PC-3 (cell line): ENCODE measurements around the gene ZNF862. TPM values are rescaled to one million over a fixed set of nuclear protein-coding genes. Genes with fewer than 3 reads are reported as not detected.

Source experiments
- ATAC-seq: fragments of 200-7000 bp; cut with Tn5 transposase; 2 replicates; pipeline ENCODE4 v1.9.1; 2020; ENCODE audit warnings: mild to moderate bottlenecking, moderate library complexity
- BruUV-seq: library from RNA; stranded (reverse); fragments of 400-500 nt; replicated peaks from 2 replicates; lab custom pipeline; 2021; lab: Mats Ljungman, UMichigan
- CTCF ChIA-PET: fragments of 300-600 bp; sonication (Branson Sonifier 250); formaldehyde crosslinking; loops from one replicate; lab custom pipeline; 2022; ENCODE audit warnings: antibody characterized with exemption; lab: Charles Lee
- POLR2A ChIA-PET: fragments of 300-600 bp; sonication (Branson Sonifier 250); formaldehyde crosslinking; loops from one replicate; lab custom pipeline; 2022; ENCODE audit warnings: antibody characterized with exemption; ENCODE audit not compliant: unreplicated experiment; lab: Charles Lee
- DNase-seq: peaks from one replicate; pipeline ENCODE4 v3.0.0-alpha.2; 2015
- H2AFZ ChIP-seq: fragments of 300-600 bp; sonication (generic); 2 replicates; pipeline ENCODE4 v1.6.0; 2016; ENCODE audit warnings: antibody characterized with exemption, low read length
- H3F3A ChIP-seq: fragments of 300-600 bp; sonication (generic); one replicate; pipeline ENCODE4 v1.6.0; 2017; ENCODE audit warnings: antibody characterized with exemption, low read length, control low read depth, mild to moderate bottlenecking; ENCODE audit not compliant: unreplicated experiment
- H3K27ac ChIP-seq: fragments of 300-600 bp; sonication (generic); 2 replicates; pipeline ENCODE4 v1.5.1; 2016; ENCODE audit warnings: mild to moderate bottlenecking, low read length
- H3K27me3 ChIP-seq: fragments of 300-600 bp; sonication (generic); 2 replicates; pipeline ENCODE4 v1.6.1; 2016; ENCODE audit warnings: low read length, mixed read lengths
- H3K36me3 ChIP-seq: fragments of 300-600 bp; sonication (generic); 2 replicates; pipeline ENCODE4 v1.6.1; 2016; ENCODE audit warnings: low read depth, mixed run types, low read length, mixed read lengths
- H3K4me1 ChIP-seq: fragments of 300-600 bp; sonication (generic); 2 replicates; pipeline ENCODE4 v1.5.1; 2016; ENCODE audit warnings: low read length; ENCODE audit not compliant: insufficient read depth
- H3K4me2 ChIP-seq: fragments of 300-600 bp; sonication (generic); 2 replicates; pipeline ENCODE4 v1.6.0; 2016; ENCODE audit warnings: low read length
- H3K4me3 ChIP-seq: fragments of 300-600 bp; sonication (generic); 2 replicates; pipeline ENCODE4 v1.5.1; 2016; ENCODE audit warnings: mild to moderate bottlenecking, low read length, mixed read lengths
- H3K79me2 ChIP-seq: fragments of 300-600 bp; sonication (generic); 2 replicates; pipeline ENCODE4 v1.6.1; 2017; ENCODE audit warnings: low read length, mixed read lengths
- H3K9ac ChIP-seq: fragments of 300-600 bp; sonication (generic); 2 replicates; pipeline ENCODE4 v1.6.0; 2016; ENCODE audit warnings: mild to moderate bottlenecking, low read length
- H3K9me2 ChIP-seq: fragments of 300-600 bp; sonication (generic); replicated peaks from 2 replicates; pipeline ENCODE4 v1.6.1; 2016; ENCODE audit warnings: mixed run types, low read length, mixed read lengths
- H3K9me3 ChIP-seq: fragments of 300-600 bp; sonication (generic); 2 replicates; pipeline ENCODE4 v1.6.1; 2016; ENCODE audit warnings: low read length, mixed read lengths
- H4K20me1 ChIP-seq: fragments of 300-600 bp; sonication (generic); 2 replicates; pipeline ENCODE4 v1.6.1; 2016; ENCODE audit warnings: low read length, mixed read lengths
- EZH2 ChIP-seq: fragments of 300-600 bp; sonication (generic); IDR thresholded peaks from one replicate; pipeline ENCODE4 v1.6.1; 2017; ENCODE audit warnings: antibody characterized with exemption, mild to moderate bottlenecking, low read length; ENCODE audit not compliant: unreplicated experiment
- EZH2phosphoT487 ChIP-seq: fragments of 300-600 bp; sonication (generic); IDR thresholded peaks from 2 replicates; pipeline ENCODE4 v1.6.1; 2018; ENCODE audit warnings: mild to moderate bottlenecking, antibody characterized with exemption, low read length, borderline replicate concordance
- intact Hi-C: fragments of 100-400 bp; cut with micrococcal nuclease; formaldehyde crosslinking; loops from 2 replicates; pipeline ENCODE4 v1.9.0; 2023
- total RNA-seq: library from RNA; depleted of rRNA; stranded (reverse); fragments of >200 nt; gene quantifications from 2 replicates; pipeline ENCODE4 v1.2.3, GENCODE V29; 2014
- TF ChIP-seq, protein P1 (sequence below): fragments of 300-600 bp; sonication (generic); conservative IDR thresholded peaks from 2 replicates; pipeline ENCODE4 v1.5.1; 2017; ENCODE audit warnings: antibody characterized with exemption, low read depth, mild to moderate bottlenecking, low read length

The ZNF862 gene
- total RNA-seq, 1 experiment from 2014 or later, result 3.0 TPM

DNA sequence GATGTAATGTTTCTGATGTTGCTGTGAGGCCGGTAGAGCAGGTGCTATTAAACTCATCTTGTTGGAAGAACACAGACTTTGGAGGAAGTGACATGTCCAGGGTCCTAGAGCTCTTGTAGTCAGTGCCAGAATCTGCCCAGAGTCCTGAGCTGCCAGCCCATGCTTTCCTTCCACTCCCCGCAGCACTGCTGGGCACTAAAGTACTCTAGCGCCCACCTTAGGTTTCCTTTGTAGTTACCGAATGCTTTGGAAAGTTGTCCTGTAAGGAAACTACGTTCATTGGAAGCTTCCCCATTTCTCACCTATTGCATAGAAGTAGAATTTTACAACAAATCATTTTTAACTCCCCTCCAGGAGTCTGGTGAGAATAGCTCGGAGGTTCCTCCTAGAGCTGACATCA is 11.0 kb downstream of the ZNF862 start:
- Histone ChIP-seq H3K79me2 (no peaks in the 10 kb centered on the region), H3K9ac (no peak overlapping the region), H2AFZ (no peak overlapping the region), H3K9me3 (no peaks in the 10 kb centered on the region), H3K9me2 (no peaks in the 10 kb centered on the region), H3K36me3 (no peaks in the 10 kb centered on the region), H3K27ac (no peak overlapping the region), H3K4me1 (no peaks in the 10 kb centered on the region), H3K27me3 (no peaks in the 10 kb centered on the region), H3K4me3 (no peak overlapping the region), H4K20me1 (no peaks in the 10 kb centered on the region), H3F3A (no peaks in the 10 kb centered on the region), H3K4me2 (no peak overlapping the region)
- ATAC-seq, result no peak
- CTCF ChIA-PET, result no interaction called here
- intact Hi-C loops, result no loop called here
- no peak for DNase-seq
- no TSS peak for BruUV-seq
- no peak for TF ChIP-seq EZH2phosphoT487
- TF ChIP-seq, protein P1, sequence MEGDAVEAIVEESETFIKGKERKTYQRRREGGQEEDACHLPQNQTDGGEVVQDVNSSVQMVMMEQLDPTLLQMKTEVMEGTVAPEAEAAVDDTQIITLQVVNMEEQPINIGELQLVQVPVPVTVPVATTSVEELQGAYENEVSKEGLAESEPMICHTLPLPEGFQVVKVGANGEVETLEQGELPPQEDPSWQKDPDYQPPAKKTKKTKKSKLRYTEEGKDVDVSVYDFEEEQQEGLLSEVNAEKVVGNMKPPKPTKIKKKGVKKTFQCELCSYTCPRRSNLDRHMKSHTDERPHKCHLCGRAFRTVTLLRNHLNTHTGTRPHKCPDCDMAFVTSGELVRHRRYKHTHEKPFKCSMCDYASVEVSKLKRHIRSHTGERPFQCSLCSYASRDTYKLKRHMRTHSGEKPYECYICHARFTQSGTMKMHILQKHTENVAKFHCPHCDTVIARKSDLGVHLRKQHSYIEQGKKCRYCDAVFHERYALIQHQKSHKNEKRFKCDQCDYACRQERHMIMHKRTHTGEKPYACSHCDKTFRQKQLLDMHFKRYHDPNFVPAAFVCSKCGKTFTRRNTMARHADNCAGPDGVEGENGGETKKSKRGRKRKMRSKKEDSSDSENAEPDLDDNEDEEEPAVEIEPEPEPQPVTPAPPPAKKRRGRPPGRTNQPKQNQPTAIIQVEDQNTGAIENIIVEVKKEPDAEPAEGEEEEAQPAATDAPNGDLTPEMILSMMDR, result 0 out of 2 replicates have a peak, but pooled peaks have one; percentile 20
- POLR2A ChIA-PET, result no interaction called here

DNA sequence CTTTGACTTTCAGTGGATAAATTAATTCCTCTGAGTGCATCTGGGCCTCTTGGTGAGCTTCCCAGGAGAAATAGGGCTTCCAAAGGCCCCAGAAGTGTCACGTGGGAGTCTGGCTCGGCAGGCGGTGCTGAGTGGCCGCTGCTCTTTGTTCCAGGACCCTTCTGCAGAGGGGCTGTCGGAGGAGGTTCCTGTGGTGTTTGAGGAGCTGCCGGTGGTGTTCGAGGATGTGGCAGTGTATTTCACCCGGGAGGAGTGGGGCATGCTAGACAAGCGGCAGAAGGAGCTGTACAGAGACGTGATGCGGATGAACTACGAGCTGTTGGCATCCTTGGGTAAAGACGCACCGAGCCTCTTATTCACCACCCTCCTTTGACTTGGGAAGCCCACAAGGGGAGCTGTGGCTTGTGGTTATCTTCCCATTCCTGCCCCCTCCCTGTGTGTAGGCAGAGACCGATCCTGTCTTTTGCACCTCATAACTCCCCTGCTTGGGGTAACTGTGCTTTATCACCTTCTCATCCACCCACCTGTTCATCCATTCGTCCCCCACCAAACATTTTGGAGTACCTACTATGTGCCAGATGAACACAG is 11.9 kb downstream of the ZNF862 start:
- H4K20me1 ChIP-seq, result no peaks in the 10 kb centered on the region
- BruUV-seq, result no TSS peak
- H3K9me3 ChIP-seq, result no peaks in the 10 kb centered on the region
- intact Hi-C loops, result no loop called here
- DNase-seq (no peak), ATAC-seq (no peak)
- ChIA-PET CTCF (no interaction called here), POLR2A (no interaction called here)
- no peaks in the 10 kb centered on the region for H3K9me2 ChIP-seq
- no peak overlapping the region for H3K9ac ChIP-seq
- H3K4me2 ChIP-seq, result no peak overlapping the region
- H3K4me3 ChIP-seq, result no peak overlapping the region
- no peaks in the 10 kb centered on the region for H3K27me3 ChIP-seq
- no peak overlapping the region for H2AFZ ChIP-seq
- no peaks in the 10 kb centered on the region for H3K36me3 ChIP-seq
- H3K79me2 ChIP-seq, result no peaks in the 10 kb centered on the region
- TF ChIP-seq, protein P1, result no peak
- no peak for TF ChIP-seq EZH2
- TF ChIP-seq EZH2phosphoT487, result no peak
- no peaks in the 10 kb centered on the region for H3F3A ChIP-seq
- no peak overlapping the region for H3K27ac ChIP-seq
- peaks cover 6% of the 10 kb centered on the region; the same call in 1 of the 2 replicates for H3K4me1 ChIP-seq

DNA sequence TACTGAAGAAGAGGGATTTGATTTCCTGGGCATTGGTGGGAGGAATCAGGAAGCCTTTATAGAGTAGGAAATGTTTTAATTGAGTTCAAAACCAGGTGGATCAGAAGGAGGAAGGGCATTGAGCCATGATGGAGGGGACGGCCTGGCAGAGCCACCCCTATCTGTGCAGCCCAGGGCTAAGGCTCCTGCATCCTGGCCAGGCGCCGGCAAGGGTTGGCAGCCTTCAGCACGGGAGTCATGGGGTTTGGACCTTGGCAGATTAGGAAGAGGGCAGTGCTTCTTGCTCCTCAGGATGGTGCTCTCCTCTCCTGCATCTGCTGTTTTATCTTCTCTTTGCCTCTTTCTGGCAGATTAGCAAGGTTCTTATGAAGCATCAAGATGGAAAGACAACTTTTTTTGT is 12.5 kb downstream of the ZNF862 start:
- intact Hi-C loops, result no loop called here

More for the DNA sequence above, 12.5 kb downstream of the ZNF862 start:
- H3K4me2 ChIP-seq, result no peak overlapping the region
- H3K27me3 ChIP-seq, result no peaks in the 10 kb centered on the region
- no peaks in the 10 kb centered on the region for H3K36me3 ChIP-seq
- no TSS peak for BruUV-seq
- H3K9me2 ChIP-seq, result no peaks in the 10 kb centered on the region
- ChIA-PET POLR2A (no interaction called here), CTCF (no interaction called here)
- H3K79me2 ChIP-seq, result no peaks in the 10 kb centered on the region
- H2AFZ ChIP-seq, result no peak overlapping the region
- H3K27ac ChIP-seq, result no peak overlapping the region
- H3K4me3 ChIP-seq, result no peak overlapping the region
- TF ChIP-seq EZH2 (no peak), EZH2phosphoT487 (no peak)
- TF ChIP-seq, protein P1, result no peak
- no peak overlapping the region for H3K9ac ChIP-seq
- peaks cover 12% of the 10 kb centered on the region; the same call in 1 of the 2 replicates for H3K4me1 ChIP-seq
- no peak for DNase-seq
- H3K9me3 ChIP-seq, result no peaks in the 10 kb centered on the region
- no peaks in the 10 kb centered on the region for H3F3A ChIP-seq
- no peaks in the 10 kb centered on the region for H4K20me1 ChIP-seq
- ATAC-seq, result no peak
